Trophoblast cell (in vitro differentiated cells and primary cell): Measurements from ENCODE around the gene DNAH14.
A peak's percentile ranks its signal among the peaks of the same experiment; 100 is the strongest.

Experiments
- DNase-seq, 2 donors: peaks; one replicate each; pipeline ENCODE4 v3.0.0-alpha.2; 2016
- H2AFZ ChIP-seq: 2 replicates; pipeline ENCODE4 v1.6.1; 2013; ENCODE audit warnings: low read length, moderate library complexity, mild to moderate bottlenecking; ENCODE audit not compliant: insufficient read depth, poor library complexity
- H2AK5ac ChIP-seq: 2 replicates; pipeline ENCODE4 v1.6.1; 2013; ENCODE audit warnings: mild to moderate bottlenecking, low read length
- H2BK120ac ChIP-seq: 2 replicates; pipeline ENCODE4 v1.6.1; 2013; ENCODE audit warnings: low read length, mild to moderate bottlenecking, moderate library complexity; ENCODE audit not compliant: insufficient read depth, poor library complexity
- H2BK12ac ChIP-seq: 2 replicates; pipeline ENCODE4 v1.6.1; 2013; ENCODE audit warnings: mild to moderate bottlenecking, low read length, moderate library complexity
- H2BK5ac ChIP-seq: 2 replicates; pipeline ENCODE4 v1.6.1; 2013; ENCODE audit warnings: low read length, low read depth, moderate library complexity, mild to moderate bottlenecking; ENCODE audit not compliant: poor library complexity
- H3K14ac ChIP-seq: 2 replicates; pipeline ENCODE4 v1.6.1; 2013; ENCODE audit warnings: mild to moderate bottlenecking, low read length
- H3K18ac ChIP-seq: 2 replicates; pipeline ENCODE4 v1.6.1; 2013; ENCODE audit warnings: mild to moderate bottlenecking, low read length
- H3K23ac ChIP-seq: 2 replicates; pipeline ENCODE4 v1.6.1; 2013; ENCODE audit warnings: low read length
- H3K27ac ChIP-seq: 2 replicates; pipeline ENCODE4 v1.5.1; 2013; ENCODE audit warnings: low read depth, mild to moderate bottlenecking, inconsistent platforms, low read length, moderate library complexity
- H3K27me3 ChIP-seq: 2 replicates; pipeline ENCODE4 v1.6.1; 2013; ENCODE audit warnings: inconsistent platforms, mild to moderate bottlenecking, low read length, moderate library complexity; ENCODE audit not compliant: insufficient read depth
- H3K36me3 ChIP-seq, 2 experiments: 1 replicate in 1 of 2; 2 replicates in 1 of 2; pipeline ENCODE4 v1.6.1; 2013; ENCODE audit warnings: low read length in 2 of 2, mild to moderate bottlenecking in 2 of 2, moderate library complexity in 1 of 2; ENCODE audit not compliant: insufficient read depth in 2 of 2, control insufficient read depth in 1 of 2
- H3K4ac ChIP-seq: 2 replicates; pipeline ENCODE4 v1.6.1; 2013; ENCODE audit warnings: low read depth, mild to moderate bottlenecking, low read length, moderate library complexity
- H3K4me1 ChIP-seq, 2 experiments: 1 replicate in 1 of 2; 2 replicates in 1 of 2; pipeline ENCODE4 v1.6.1; 2013; ENCODE audit warnings: low read length in 2 of 2, mild to moderate bottlenecking in 2 of 2, moderate library complexity in 1 of 2; ENCODE audit not compliant: insufficient read depth in 2 of 2, control insufficient read depth in 1 of 2
- H3K4me2 ChIP-seq: 2 replicates; pipeline ENCODE4 v1.6.1; 2013; ENCODE audit warnings: inconsistent platforms, mild to moderate bottlenecking, low read length, moderate library complexity
- H3K4me3 ChIP-seq: 2 replicates; pipeline ENCODE4 v1.5.1; 2013; ENCODE audit warnings: mild to moderate bottlenecking, low read depth, low read length, inconsistent platforms
- H3K79me1 ChIP-seq: one replicate; pipeline ENCODE4 v1.6.1; 2013; ENCODE audit warnings: low read length
- H3K79me2 ChIP-seq: 2 replicates; pipeline ENCODE4 v1.6.1; 2013; ENCODE audit warnings: low read length, mild to moderate bottlenecking; ENCODE audit not compliant: control insufficient read depth, insufficient read depth, poor library complexity
- H3K9ac ChIP-seq: 2 replicates; pipeline ENCODE4 v1.6.1; 2013; ENCODE audit warnings: mild to moderate bottlenecking, low read length
- H3K9me3 ChIP-seq: 2 replicates; pipeline ENCODE4 v1.6.1; 2013; ENCODE audit warnings: low read depth, mild to moderate bottlenecking, control low read depth, inconsistent platforms, low read length; ENCODE audit not compliant: insufficient read depth
- H4K12ac ChIP-seq: 2 replicates; pipeline ENCODE4 v1.6.1; 2013; ENCODE audit warnings: low read depth, mild to moderate bottlenecking, low read length, moderate library complexity
- H4K8ac ChIP-seq: 2 replicates; pipeline ENCODE4 v1.6.1; 2013; ENCODE audit warnings: low read depth, mild to moderate bottlenecking, low read length, moderate library complexity
- H4K91ac ChIP-seq: one replicate; pipeline ENCODE4 v1.6.1; 2013; ENCODE audit warnings: low read depth, mild to moderate bottlenecking, low read length, moderate library complexity
- WGBS: extraction: QIAGEN DNeasy Blood & Tissue Kit; methylation state at CpG from one replicate; pipeline ENCODE4 v1.1.7; 2013; ENCODE audit warnings: missing lambda C conversion rate; ENCODE audit not compliant: insufficient read length, insufficient coverage; ENCODE audit errors: extremely low coverage; 5-methylcytosine and 5-hydroxymethylcytosine counted together

The DNAH14 gene

GRCh38 chr1:225242611-225243010, 313.1 kb downstream of the DNAH14 start:
- Histone ChIP-seq H3K79me1 (no peaks in the 10 kb centered on the region), H2AFZ (no peak overlapping the region), H3K4me2 (no peak overlapping the region), H4K91ac (no peak overlapping the region), H2BK5ac (no peak overlapping the region), H3K9ac (no peak overlapping the region), H3K27ac (no peak overlapping the region), H4K8ac (no peak overlapping the region), H3K4me3 (no peak overlapping the region), H3K27me3 (no peaks in the 10 kb centered on the region), H2BK12ac (no peak overlapping the region), H2AK5ac (no peak overlapping the region), H3K23ac (no peak overlapping the region), H3K79me2 (no peaks in the 10 kb centered on the region), H3K18ac (no peak overlapping the region), H3K36me3 (no peaks in the 10 kb centered on the region), H4K12ac (no peak overlapping the region), H3K4me1 (no peaks in the 10 kb centered on the region), H3K14ac (no peak overlapping the region), H3K9me3 (peaks cover 4% of the 10 kb centered on the region), H2BK120ac (no peak overlapping the region), H3K4ac (no peak overlapping the region)
- no CpG with 5 or more reads among the region's 3 CpGs for WGBS
- no peak for DNase-seq

GRCh38 chr1:225250432-225250831, 321.0 kb downstream of the DNAH14 start:
- H3K4ac ChIP-seq = no peak overlapping the region

GRCh38 chr1:225253173-225253572, 323.7 kb downstream of the DNAH14 start:
- Histone ChIP-seq H3K9ac (no peak overlapping the region), H3K14ac (no peak overlapping the region), H2BK120ac (no peak overlapping the region), H4K12ac (no peak overlapping the region), H3K79me2 (no peaks in the 10 kb centered on the region), H3K18ac (no peak overlapping the region), H3K79me1 (no peaks in the 10 kb centered on the region), H2BK12ac (no peak overlapping the region), H3K9me3 (no peaks in the 10 kb centered on the region), H4K8ac (no peak overlapping the region), H2BK5ac (no peak overlapping the region), H2AK5ac (no peak overlapping the region), H3K27ac (no peak overlapping the region), H3K23ac (no peak overlapping the region), H3K36me3 (no peaks in the 10 kb centered on the region), H3K4me2 (no peak overlapping the region), H3K27me3 (no peaks in the 10 kb centered on the region), H3K4me1 (no peaks in the 10 kb centered on the region), H2AFZ (no peak overlapping the region), H3K4ac (no peak overlapping the region), H4K91ac (no peak overlapping the region), H3K4me3 (no peak overlapping the region)
- WGBS = no CpG with 5 or more reads among the region's 4 CpGs
- no peak for DNase-seq

More at GRCh38 chr1:225250432-225250831, 321.0 kb downstream of the DNAH14 start:
- H3K27ac ChIP-seq = no peak overlapping the region
- no peaks in the 10 kb centered on the region for H3K9me3 ChIP-seq
- H3K9ac ChIP-seq = peak overlapping the region; percentile 70
- no peaks in the 10 kb centered on the region for H3K36me3 ChIP-seq
- H2BK5ac ChIP-seq = no peak overlapping the region
- no peak overlapping the region for H3K4me2 ChIP-seq
- no peak overlapping the region for H4K91ac ChIP-seq
- H2BK120ac ChIP-seq = no peak overlapping the region
- H3K4me3 ChIP-seq = no peak overlapping the region
- no peak overlapping the region for H3K18ac ChIP-seq
- H2AK5ac ChIP-seq = no peak overlapping the region
- DNase-seq = no peak
- H3K79me2 ChIP-seq = no peaks in the 10 kb centered on the region
- H2BK12ac ChIP-seq = no peak overlapping the region
- H3K23ac ChIP-seq = peak overlapping the region; percentile 61
- no peak overlapping the region for H2AFZ ChIP-seq
- H3K27me3 ChIP-seq = no peaks in the 10 kb centered on the region
- H3K4me1 ChIP-seq = no peaks in the 10 kb centered on the region
- no peak overlapping the region for H4K8ac ChIP-seq
- no peak overlapping the region for H4K12ac ChIP-seq
- no peak overlapping the region for H3K14ac ChIP-seq
- H3K79me1 ChIP-seq = no peaks in the 10 kb centered on the region
- WGBS = 100% methylated on average over 2 of the region's 4 CpGs

GRCh38 chr1:225253784-225254183, 324.3 kb downstream of the DNAH14 start:
- Histone ChIP-seq H3K18ac (no peak overlapping the region), H2AFZ (no peak overlapping the region), H4K8ac (no peak overlapping the region), H3K4me3 (no peak overlapping the region), H4K12ac (no peak overlapping the region), H3K14ac (no peak overlapping the region), H3K9ac (no peak overlapping the region), H2BK5ac (no peak overlapping the region), H3K4me2 (no peak overlapping the region), H3K9me3 (no peaks in the 10 kb centered on the region), H3K27me3 (no peaks in the 10 kb centered on the region), H4K91ac (no peak overlapping the region), H3K23ac (no peak overlapping the region), H2BK12ac (no peak overlapping the region), H3K4ac (no peak overlapping the region), H3K36me3 (no peaks in the 10 kb centered on the region), H3K79me1 (no peaks in the 10 kb centered on the region), H3K79me2 (no peaks in the 10 kb centered on the region), H3K27ac (no peak overlapping the region), H2AK5ac (no peak overlapping the region), H3K4me1 (no peaks in the 10 kb centered on the region), H2BK120ac (no peak overlapping the region)
- WGBS = no CpG with 5 or more reads among the region's 3 CpGs
- DNase-seq = no peak
